ENCODE data around the gene SYNC.

DNA sequence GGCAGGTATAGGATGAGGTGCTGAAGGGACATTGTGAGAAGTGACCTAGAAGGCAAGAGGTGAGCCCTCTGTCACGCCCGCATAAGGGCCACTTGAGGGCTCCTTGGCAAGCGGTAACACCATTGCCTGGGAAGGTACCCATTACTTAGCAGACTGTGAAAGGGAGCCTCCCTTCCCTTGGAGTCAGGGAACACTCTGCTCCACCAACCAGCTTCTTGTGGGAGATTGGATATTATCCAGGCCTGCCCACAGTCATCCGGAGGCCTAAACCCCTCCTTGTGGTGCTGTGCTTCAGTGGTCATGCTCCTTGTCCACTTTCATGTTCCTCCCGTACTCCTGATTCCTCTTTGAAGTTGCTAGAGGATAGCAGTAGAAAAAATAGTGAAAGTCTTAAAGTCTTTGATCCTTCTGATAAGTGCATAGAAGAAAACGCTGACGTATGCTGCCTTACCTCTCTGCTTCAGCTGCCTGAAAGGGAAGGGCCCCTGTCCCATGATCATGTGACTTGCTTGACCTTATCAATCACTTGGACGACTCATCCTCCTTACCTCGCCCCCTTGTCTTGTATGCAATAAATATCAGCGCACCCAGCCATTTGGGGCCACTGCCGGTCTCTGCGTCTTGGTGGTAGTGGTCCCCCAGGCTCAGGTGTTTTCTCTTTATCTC is 35.5 kb downstream of the SYNC start:
- TF ChIP-seq POLR2A (IDR thresholded peaks at IDR 0.05): no peak
- TF ChIP-seq, protein P1, sequence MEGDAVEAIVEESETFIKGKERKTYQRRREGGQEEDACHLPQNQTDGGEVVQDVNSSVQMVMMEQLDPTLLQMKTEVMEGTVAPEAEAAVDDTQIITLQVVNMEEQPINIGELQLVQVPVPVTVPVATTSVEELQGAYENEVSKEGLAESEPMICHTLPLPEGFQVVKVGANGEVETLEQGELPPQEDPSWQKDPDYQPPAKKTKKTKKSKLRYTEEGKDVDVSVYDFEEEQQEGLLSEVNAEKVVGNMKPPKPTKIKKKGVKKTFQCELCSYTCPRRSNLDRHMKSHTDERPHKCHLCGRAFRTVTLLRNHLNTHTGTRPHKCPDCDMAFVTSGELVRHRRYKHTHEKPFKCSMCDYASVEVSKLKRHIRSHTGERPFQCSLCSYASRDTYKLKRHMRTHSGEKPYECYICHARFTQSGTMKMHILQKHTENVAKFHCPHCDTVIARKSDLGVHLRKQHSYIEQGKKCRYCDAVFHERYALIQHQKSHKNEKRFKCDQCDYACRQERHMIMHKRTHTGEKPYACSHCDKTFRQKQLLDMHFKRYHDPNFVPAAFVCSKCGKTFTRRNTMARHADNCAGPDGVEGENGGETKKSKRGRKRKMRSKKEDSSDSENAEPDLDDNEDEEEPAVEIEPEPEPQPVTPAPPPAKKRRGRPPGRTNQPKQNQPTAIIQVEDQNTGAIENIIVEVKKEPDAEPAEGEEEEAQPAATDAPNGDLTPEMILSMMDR (IDR thresholded peaks at IDR 0.05): no peak

Measured in right lobe of liver (tissue), 4 donors.